AG10803 (cell line): ENCODE results near the gene B3GNT8.
A peak's percentile ranks its signal among the peaks of the same experiment; 100 is the strongest.
"Not testable (repeated sequence)": the region's sequence is repeated elsewhere in the genome, so short reads cannot be mapped to it uniquely, and the experiment has no call there.

Experiments used
- DNase-seq: peaks from one replicate; pipeline ENCODE4 v3.0.0; 2010; ENCODE audit warnings: low read depth
- H3K4me3 ChIP-seq: 2 replicates; pipeline ENCODE4 v1.5.1; 2011; ENCODE audit warnings: mild to moderate bottlenecking, low read length, control low read depth
- CTCF ChIP-seq: conservative IDR thresholded peaks from 2 replicates; pipeline ENCODE4 v1.5.1; 2011; ENCODE audit warnings: mild to moderate bottlenecking, low read length, control low read depth, inconsistent platforms

B3GNT8 gene

GRCh38 chr19:41442473-41443355 lies 15.5 kb upstream of the B3GNT8 start, which contains the start of gene ERICH4:
TSS of gene ERICH4 (plus strand) at chr19:41443156. CDS start at chr19:41443170, 14 bp downstream.
- no peak for DNase-seq
- H3K4me3 ChIP-seq, result no peak within 1 kb of the TSS
- no peak for TF ChIP-seq CTCF

GRCh38 chr19:41441321-41441945 lies 14.3 kb upstream of the B3GNT8 start:
- no peak for TF ChIP-seq CTCF
- DNase-seq, result no peak
- H3K4me3 ChIP-seq, result no peak overlapping the region

- peak; percentile 97 for DNase-seq
- peak; percentile 32 for TF ChIP-seq CTCF
- peak within 1 kb of the TSS; percentile 100 for H3K4me3 ChIP-seq
Measured at GRCh38 chr19:41439441-41440222, 12.5 kb upstream of the B3GNT8 start, which contains the start of gene DMAC2. TSS of gene DMAC2 (minus strand) at chr19:41439912. CDS start at chr19:41439899, 13 bp downstream.

GRCh38 chr19:41437944-41438574 lies 10.9 kb upstream of the B3GNT8 start:
- TF ChIP-seq CTCF, result no peak
- no peak for DNase-seq
- no peak overlapping the region for H3K4me3 ChIP-seq

GRCh38 chr19:41436674-41436951 lies 9.4 kb upstream of the B3GNT8 start:
- no peak for DNase-seq
- no peak for TF ChIP-seq CTCF
- H3K4me3 ChIP-seq, result no peak overlapping the region

GRCh38 chr19:41435936-41436673 lies 8.9 kb upstream of the B3GNT8 start:
- no peak for DNase-seq
- no peak for TF ChIP-seq CTCF
- no peak overlapping the region for H3K4me3 ChIP-seq

- not testable (repeated sequence) for H3K4me3 ChIP-seq, DNase-seq
Measured at GRCh38 chr19:41435376-41435775, 8.2 kb upstream of the B3GNT8 start.
